SKM-1 (cell line): ENCODE measurements around the gene CDH19.

ENCODE experiments used
- DNase-seq: peaks from one replicate; lab custom pipeline; 2025; ENCODE audit not compliant: unreplicated experiment; lab: John Stamatoyannopoulos, UW

Gene CDH19

GRCh38 chr18:66571845-66572244 is 32.0 kb downstream of the CDH19 start:
- DNase-seq, result no peak

DNA sequence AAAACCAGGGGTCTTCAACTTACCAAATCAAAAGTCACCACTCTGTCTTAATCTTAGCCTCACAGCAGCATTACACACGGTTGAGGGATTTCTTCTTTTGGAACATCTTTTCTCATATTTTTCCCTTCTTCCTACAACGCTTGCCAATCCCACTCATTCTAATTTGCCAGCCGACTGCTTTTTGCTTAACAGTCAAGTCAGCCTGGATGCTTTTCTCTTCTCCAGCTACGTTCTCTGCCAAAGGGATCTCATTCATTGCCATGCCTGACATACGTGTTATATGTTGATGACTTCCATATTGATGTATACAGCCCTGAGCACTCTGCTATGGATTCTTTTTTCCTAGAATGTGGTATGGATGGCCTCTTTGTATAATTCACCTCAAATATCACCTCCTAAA is 37.3 kb downstream of the CDH19 start:
- no peak for DNase-seq

- no peak for DNase-seq
These were observed 39.7 kb downstream of the CDH19 start for GRCh38 chr18:66564236-66564635.

DNA sequence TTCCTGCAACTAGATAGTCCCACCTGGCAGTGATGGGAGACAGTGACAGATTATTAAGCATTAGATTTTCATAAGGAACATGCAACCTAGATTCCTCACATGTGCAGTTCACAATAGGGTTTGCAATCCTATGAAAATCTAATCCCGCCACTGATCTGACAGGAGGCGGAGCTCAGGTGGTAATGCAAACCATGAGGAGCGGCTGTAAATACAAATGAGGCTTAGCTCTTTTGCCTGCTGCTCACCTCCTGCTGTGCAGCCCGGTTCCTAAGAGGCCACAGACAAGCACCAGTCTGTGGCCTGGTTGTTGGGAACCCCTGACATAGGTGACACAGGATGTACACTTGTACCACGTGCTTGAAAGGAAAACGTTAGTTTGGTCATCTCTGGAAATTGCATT is 41.6 kb downstream of the CDH19 start:
- DNase-seq, result no peak

- no peak for DNase-seq
These were observed 43.8 kb downstream of the CDH19 start for GRCh38 chr18:66560094-66560493.

DNA sequence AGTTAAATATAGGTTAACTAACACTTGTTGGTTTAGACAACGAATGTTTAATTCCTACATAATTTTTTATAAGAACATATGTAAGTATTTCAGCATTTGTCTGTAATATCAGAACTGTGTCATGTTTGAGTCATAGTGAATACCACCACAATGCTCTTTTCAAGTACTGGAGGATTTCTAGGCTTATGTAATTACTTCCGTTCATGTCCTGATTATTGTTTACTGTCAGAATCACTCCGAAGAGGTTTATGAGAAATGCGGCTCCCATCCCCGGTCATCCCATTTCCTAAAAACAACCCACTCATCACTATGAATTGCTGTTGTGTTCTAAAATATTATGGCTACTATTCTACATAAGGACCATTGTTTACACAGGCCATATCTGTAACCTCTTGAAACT is 45.1 kb downstream of the CDH19 start:
- DNase-seq, result no peak

DNA sequence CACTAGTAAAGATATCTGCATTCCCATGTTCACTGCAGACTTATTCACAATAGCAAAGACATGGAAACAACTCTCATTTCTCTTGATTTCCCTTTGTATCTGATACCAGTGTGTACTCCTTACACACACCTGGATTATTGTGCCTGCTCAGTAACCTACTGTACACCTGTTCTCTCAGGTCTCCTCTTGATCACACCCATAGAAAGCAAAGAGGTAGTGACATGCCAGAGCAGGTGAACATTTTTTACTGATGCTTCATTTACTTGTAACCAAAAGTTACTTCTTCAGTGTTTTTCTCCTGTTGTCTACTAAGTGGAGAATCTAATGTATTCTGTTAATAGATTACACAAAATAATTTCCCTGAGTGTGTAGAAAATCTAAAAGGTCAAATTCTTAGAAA is 46.8 kb downstream of the CDH19 start:
- no peak for DNase-seq

- no peak for DNase-seq
These were observed 48.3 kb downstream of the CDH19 start for GRCh38 chr18:66555585-66555984.

- DNase-seq, result no peak
These were observed 50.1 kb downstream of the CDH19 start for GRCh38 chr18:66553824-66554223.

GRCh38 chr18:66550366-66550765 is 53.5 kb downstream of the CDH19 start:
- DNase-seq, result no peak

GRCh38 chr18:66548747-66549146 is 55.1 kb downstream of the CDH19 start:
- DNase-seq, result no peak

DNA sequence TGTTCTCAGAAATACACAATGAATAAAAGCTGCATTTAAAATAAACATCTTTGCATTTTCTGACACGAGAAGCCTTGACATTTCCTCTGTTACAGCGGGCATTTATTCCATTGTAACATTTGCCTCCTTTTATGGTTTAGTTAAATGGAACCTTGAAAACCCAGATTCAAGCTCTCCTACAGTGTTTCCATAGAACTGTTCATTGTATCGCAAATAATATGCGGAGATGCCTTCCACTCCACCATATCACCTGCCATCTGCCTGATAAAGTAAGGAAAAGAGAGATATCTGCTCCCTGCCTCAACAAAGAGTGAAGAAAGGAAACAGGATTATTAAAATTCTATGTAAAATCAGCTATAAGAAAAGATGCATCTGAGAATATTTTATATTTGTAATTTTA is 69.8 kb downstream of the CDH19 start:
- no peak for DNase-seq

- no peak for DNase-seq
These were observed 70.2 kb downstream of the CDH19 start for GRCh38 chr18:66533693-66534092.

DNA sequence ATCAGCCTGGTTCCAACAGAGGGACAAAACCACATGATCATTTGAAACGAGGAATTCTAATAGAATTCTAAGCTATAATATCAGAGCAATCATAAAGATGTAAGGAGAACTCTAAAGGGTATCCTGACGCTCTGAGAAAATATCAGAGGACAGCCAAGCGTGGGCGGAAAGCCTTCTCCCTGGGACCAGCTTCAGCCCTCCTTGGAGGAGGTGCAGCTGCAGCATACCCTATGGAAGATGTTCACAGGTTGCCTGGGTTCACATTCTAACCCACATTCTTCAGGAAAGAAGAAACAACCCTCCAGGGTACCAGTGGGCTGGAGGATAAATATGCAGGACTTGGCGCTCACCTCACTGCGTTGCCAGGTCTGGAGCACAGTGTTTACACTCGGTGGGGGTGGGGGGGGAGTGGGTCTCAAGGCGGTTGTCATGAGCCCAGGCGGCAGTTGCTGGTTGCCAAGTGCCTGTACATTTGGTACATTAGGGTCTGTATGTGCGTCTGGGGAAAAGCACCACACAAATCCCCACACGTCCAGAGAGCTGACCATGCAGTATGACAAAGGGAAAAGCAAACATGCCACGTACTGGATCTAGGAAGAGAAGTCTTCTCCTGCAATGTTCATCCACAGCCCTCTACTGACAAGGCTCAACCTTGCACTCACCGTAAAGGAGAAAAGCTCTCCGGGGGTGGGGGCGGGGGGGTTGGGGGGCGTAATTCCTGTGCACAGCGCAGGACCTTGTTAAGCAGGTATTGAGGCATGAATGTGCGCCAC is 80.5 kb downstream of the CDH19 start:
- DNase-seq, result no peak

- no peak for DNase-seq
These were observed 89.9 kb downstream of the CDH19 start for GRCh38 chr18:66513996-66514395.

- no peak for DNase-seq
These were observed 92.1 kb downstream of the CDH19 start for GRCh38 chr18:66511792-66512191.

GRCh38 chr18:66511289-66511688 is 92.6 kb downstream of the CDH19 start:
- DNase-seq, result no peak

DNA sequence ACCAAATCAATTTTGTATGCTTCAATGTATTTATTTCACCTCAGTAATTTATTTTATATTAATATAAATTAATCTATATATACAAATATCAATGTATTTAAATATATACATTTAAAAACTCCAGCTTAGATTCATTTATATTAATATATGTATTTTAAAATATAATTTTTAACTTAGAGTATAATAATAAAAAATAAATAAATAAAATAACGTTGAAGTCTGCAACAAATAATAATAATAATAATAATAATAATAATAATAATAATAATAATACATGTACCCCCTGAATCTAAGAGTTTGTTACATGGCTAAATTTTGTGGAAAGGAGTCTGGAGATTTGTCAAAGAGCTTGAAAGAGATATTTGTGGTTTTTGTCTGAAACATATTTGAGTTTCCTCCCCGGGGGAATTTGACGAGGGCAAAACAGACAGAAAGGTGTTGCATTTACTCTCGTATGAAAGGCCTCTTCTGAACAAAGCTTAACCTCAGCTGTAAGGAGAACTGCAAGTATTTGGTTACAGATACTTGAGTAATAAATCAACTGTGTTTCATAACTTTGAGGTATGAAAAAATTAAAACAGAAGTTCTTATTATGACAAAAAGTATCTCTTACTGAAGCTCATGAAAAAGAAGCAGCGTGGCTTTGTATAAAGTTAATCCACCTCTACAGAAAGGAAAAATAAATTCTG is 93.4 kb downstream of the CDH19 start:
- DNase-seq, result no peak

DNA sequence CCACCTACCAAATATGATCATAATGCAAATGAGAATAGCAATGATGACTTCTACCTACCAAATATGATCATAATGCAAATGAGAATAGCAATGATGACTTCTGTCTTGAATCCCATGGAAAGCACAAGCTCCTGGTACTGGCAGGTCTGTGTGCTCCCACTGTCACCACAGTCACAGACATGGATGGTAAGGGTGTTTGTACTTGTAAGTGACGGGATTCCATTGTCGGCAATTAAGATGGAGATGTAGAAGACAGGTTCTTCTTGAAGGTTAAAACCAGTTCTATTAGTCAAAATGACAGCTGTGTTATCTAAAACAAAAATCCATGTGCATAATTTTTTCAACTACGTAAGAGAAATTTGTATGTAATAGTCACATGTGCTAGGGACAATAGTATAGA is 95.0 kb downstream of the CDH19 start:
- no peak for DNase-seq

DNA sequence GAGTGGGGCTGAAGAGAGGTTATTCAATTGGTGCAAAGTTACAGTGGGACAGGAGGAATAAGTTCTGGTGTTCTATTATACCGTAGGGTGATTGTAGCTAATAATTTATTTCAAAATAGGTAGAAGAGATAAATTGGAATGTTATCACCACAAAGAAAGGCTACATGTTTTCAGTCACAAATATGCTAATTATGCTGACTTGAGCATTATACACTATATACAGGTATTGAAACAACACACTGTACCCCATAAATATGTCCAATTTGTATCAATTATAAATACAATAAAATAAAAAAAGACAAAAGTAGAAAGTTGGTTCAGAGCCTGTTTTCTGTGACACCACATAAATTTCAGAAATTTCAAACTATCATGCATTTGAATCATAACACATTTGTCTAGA is 97.7 kb downstream of the CDH19 start:
- DNase-seq, result no peak

GRCh38 chr18:66497351-66497750 is 106.5 kb downstream of the CDH19 start:
- no peak for DNase-seq

DNA sequence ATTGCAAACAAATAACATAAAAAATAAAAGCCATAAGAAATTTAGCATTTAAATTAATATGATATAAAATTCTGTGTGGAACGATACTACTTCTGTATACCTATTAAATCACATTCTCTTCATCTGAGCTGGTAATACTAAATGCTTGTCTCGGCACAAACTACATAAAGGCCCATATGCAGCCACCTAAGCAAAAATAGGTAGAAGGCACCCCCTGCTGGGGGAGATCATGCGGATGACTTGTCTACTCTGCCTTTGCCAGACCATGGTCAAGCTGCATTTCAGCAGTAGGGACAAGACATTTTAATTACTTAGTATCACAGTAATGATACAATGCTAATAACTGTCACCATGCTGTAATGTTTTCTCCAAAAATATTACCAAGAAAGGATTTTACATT is 108.0 kb downstream of the CDH19 start:
- DNase-seq, result peak; percentile 36

- DNase-seq, result no peak
These were observed 130.0 kb downstream of the CDH19 start for GRCh38 chr18:66473882-66474281.
